GM12891 (cell line): ENCODE measurements around the gene NDST3.

Source experiments
- POLR2A ChIP-seq: IDR thresholded peaks from 2 replicates; pipeline ENCODE4 v1.6.1; 2011; ENCODE audit warnings: low read depth, low read length, control low read depth
- POLR2AphosphoS5 ChIP-seq: IDR thresholded peaks from 2 replicates; pipeline ENCODE4 v1.6.1; 2011; ENCODE audit warnings: low read depth, low read length, control low read depth
- SPI1 ChIP-seq: IDR thresholded peaks from 2 replicates; pipeline ENCODE4 v1.6.1; 2011; ENCODE audit warnings: low read depth, low read length, control low read depth

- TF ChIP-seq POLR2AphosphoS5 (no peak), POLR2A (no peak), SPI1 (no peak)
Measured at GRCh38 chr4:118018381-118019145, 15.7 kb upstream of the NDST3 start.
